Thoracic aorta (tissue), 2 donors: ENCODE data around the gene MAPK8IP2. TPM values are rescaled to one million over a fixed set of nuclear protein-coding genes. Genes with fewer than 3 reads are reported as not detected.
"Not testable (repeated sequence)": the region's sequence is repeated elsewhere in the genome, so short reads cannot be mapped to it uniquely, and the experiment has no call there.

Experiments
- ATAC-seq: fragments of 150-250 bp; one replicate; pipeline ENCODE4 v1.8.0; 2017; ENCODE audit warnings: low read depth; ENCODE audit not compliant: insufficient number of reproducible peaks, low FRiP score
- DNase-seq: peaks from one replicate; pipeline ENCODE4 v3.0.0-alpha.2; 2020; ENCODE audit warnings: low spot score
- H3K27ac ChIP-seq, 2 donors: fragments of 200-600 bp; sonication (generic); 1 replicate in 1 of 2; 2 replicates in 1 of 2; pipeline ENCODE4 v1.5.1; 2016; ENCODE audit warnings: mild to moderate bottlenecking in 2 of 2, moderate library complexity in 2 of 2
- H3K27me3 ChIP-seq: fragments of 200-600 bp; sonication (generic); replicated peaks from 2 replicates; pipeline ENCODE4 v1.6.0; 2016; ENCODE audit warnings: mild to moderate bottlenecking; ENCODE audit not compliant: insufficient read depth
- H3K36me3 ChIP-seq: fragments of 200-600 bp; sonication (generic); one replicate; pipeline ENCODE4 v1.5.1; 2016
- H3K4me1 ChIP-seq, 2 donors: fragments of 200-600 bp; sonication (generic); 1 replicate in 1 of 2; 2 replicates in 1 of 2; pipeline versions ENCODE4 v1.5.1 to v1.6.0; 2016; ENCODE audit warnings: low read depth in 2 of 2, mild to moderate bottlenecking in 1 of 2; ENCODE audit not compliant: control insufficient read depth in 1 of 2
- H3K4me3 ChIP-seq: fragments of 200-600 bp; sonication (generic); 2 replicates; pipeline ENCODE4 v1.5.1; 2016; ENCODE audit warnings: mild to moderate bottlenecking
- H3K9me3 ChIP-seq: fragments of 200-600 bp; sonication (generic); 2 replicates; pipeline ENCODE4 v1.5.1; 2016
- total RNA-seq, 2 donors: library from RNA; depleted of rRNA; stranded (reverse); fragments of >200 nt; gene quantifications; one replicate each; pipeline versions ENCODE4 v1.1.0 to v1.2.3, GENCODE V29; 2016
- TF ChIP-seq, protein P1 (sequence below): fragments of 200-600 bp; sonication (generic); IDR thresholded peaks from one replicate; pipeline ENCODE4 v1.5.1; 2019; ENCODE audit warnings: antibody characterized with exemption

Gene MAPK8IP2
- total RNA-seq, 2 donors from 2014 or later, result 0.41 to 0.92 TPM

DNA sequence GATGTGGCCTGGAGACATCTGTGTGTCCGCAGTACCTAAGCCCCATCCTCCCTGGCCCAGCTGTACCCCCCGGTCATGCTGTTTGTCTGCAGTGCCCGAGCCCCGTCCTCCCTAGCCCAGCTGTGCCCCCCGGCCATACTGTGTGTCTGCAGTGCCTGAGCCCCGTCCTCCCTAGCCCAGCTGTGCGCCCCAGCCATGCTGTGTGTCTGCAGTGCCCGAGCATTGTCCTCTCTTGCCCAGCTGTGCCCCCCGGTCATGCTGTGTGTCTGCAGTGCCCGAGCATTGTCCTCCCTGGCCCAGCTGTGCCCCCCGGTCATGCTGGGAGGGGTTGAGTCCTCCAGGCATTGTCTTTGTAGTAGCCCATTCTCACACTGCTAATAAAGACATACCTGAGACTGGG, 35.0 kb downstream of the MAPK8IP2 start:
- Histone ChIP-seq H3K27ac (no peak overlapping the region), H3K36me3 (no peaks in the 10 kb centered on the region), H3K27me3 (no peaks in the 10 kb centered on the region), H3K9me3 (no peaks in the 10 kb centered on the region), H3K4me3 (no peak overlapping the region), H3K4me1 (no peaks in the 10 kb centered on the region)
- TF ChIP-seq, protein P1, sequence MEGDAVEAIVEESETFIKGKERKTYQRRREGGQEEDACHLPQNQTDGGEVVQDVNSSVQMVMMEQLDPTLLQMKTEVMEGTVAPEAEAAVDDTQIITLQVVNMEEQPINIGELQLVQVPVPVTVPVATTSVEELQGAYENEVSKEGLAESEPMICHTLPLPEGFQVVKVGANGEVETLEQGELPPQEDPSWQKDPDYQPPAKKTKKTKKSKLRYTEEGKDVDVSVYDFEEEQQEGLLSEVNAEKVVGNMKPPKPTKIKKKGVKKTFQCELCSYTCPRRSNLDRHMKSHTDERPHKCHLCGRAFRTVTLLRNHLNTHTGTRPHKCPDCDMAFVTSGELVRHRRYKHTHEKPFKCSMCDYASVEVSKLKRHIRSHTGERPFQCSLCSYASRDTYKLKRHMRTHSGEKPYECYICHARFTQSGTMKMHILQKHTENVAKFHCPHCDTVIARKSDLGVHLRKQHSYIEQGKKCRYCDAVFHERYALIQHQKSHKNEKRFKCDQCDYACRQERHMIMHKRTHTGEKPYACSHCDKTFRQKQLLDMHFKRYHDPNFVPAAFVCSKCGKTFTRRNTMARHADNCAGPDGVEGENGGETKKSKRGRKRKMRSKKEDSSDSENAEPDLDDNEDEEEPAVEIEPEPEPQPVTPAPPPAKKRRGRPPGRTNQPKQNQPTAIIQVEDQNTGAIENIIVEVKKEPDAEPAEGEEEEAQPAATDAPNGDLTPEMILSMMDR, result no peak
- DNase-seq (no peak), ATAC-seq (no peak)

DNA sequence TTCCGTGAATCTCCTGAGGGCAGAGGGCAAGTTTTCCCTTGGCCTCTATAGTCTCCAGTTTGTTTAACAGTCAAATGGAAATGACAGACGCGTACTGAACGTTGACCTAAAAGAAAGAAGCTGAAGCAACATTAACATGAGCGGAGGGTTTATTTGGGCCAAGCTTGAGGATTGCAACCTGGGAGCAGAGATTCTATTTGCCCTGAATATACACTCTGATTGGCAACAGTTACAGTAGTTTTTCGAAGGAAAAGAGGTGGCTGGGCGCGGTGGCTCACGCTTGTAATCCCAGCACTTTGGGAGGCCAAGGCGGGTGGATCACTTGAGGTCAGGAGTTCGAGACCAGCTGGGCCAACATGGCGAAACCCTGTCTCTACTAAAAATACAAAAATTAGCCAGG, 39.7 kb downstream of the MAPK8IP2 start:
- ATAC-seq, DNase-seq, H3K36me3 ChIP-seq, H3K4me3 ChIP-seq, H3K4me1 ChIP-seq, H3K9me3 ChIP-seq, H3K27me3 ChIP-seq, H3K27ac ChIP-seq: not testable (repeated sequence)

DNA sequence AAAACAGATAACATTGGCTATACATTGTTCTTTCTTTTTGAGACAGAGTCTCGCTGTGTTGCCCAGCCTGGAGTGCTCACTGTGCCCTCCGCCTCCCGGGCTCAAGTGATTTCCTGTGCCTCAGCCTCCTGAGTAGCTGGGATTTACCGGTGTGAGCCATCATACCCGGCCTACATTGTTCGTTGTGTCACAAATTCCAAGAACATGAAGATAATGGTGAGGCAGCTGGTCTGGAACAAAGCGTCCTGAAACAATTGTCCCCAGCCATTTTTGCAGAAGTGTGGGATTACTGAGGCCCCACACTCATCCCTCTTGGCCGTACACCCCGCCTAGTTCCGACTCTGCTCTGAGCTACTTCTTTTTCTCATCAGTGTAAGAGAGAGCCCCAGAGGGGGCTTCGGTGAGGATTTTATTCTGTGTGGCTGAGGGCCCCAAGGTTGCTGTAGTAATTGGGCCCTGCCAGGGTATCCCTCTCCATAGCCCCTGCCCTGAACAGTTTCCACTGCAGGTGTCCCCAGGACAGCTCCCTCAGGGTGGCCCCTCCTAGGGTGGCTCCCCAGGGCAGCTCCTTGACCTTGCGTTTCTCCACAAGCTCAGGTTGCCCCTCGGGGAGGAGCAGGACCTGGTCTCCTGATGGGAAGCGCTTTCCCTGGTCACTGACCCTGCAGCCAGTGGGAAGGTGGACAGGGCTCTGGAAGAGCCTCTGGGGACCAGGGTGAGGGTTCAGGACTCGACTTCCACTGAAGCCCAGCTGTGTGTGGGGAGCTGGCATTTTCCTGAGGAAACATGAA, 40.5 kb downstream of the MAPK8IP2 start:
- TF ChIP-seq, protein P1, result no peak

DNA sequence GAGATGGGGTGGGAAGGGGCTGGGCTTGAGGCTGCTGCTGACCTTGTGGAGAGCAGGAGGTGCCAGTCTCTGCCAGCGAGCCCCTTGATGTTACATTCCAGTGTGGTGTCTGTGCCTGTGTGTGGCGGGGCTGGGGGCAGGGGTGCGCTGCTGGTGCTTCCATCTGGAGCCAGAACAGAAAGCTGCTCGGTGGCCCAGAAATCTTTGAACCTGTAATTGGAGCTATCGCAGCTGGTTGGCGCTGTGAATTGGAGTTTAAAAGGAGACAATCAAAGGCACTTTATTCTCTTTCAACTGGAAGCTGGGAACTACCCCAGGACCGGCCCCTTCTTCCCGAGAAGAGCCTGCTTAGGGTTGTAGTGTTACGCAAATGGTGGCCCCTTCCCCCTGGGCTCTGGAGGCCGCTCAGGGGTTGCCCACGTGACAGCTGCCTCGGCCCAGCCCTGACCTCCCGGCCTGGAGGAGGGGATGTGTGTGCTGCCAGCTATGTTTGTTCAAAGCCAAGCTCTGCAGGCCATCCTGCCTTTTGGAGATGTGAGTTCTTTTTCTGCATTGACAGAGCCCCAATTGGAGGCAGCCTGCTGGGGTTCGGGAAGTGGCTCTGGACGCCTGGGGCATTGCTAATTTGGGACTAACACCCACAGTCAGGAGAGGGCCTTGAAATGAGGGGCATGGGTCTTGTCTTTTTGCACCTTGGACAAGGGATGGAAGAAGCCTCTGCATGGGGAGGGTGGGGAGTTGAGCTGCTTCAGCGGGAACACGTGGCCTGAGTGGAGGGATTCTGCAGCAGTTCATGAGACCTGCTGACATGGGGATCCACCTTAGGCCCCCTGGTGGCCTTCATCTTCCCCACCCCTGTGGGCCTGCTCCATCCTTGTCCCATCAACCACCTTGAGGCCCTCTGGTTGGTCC, 41.4 kb downstream of the MAPK8IP2 start:
- DNase-seq (no peak), ATAC-seq (no peak)
- Histone ChIP-seq H3K4me3 (no peak overlapping the region), H3K27me3 (peaks cover 4% of the 10 kb centered on the region), H3K9me3 (no peaks in the 10 kb centered on the region), H3K27ac (no peak overlapping the region), H3K36me3 (no peaks in the 10 kb centered on the region), H3K4me1 (no peaks in the 10 kb centered on the region)
- TF ChIP-seq, protein P1, result no peak

More for the DNA sequence above, 40.5 kb downstream of the MAPK8IP2 start:
- DNase-seq (no peak), ATAC-seq (no peak)
- Histone ChIP-seq H3K4me1 (no peaks in the 10 kb centered on the region), H3K9me3 (no peaks in the 10 kb centered on the region), H3K27ac (no peak overlapping the region), H3K4me3 (no peak overlapping the region), H3K36me3 (no peaks in the 10 kb centered on the region), H3K27me3 (peaks cover 4% of the 10 kb centered on the region)

DNA sequence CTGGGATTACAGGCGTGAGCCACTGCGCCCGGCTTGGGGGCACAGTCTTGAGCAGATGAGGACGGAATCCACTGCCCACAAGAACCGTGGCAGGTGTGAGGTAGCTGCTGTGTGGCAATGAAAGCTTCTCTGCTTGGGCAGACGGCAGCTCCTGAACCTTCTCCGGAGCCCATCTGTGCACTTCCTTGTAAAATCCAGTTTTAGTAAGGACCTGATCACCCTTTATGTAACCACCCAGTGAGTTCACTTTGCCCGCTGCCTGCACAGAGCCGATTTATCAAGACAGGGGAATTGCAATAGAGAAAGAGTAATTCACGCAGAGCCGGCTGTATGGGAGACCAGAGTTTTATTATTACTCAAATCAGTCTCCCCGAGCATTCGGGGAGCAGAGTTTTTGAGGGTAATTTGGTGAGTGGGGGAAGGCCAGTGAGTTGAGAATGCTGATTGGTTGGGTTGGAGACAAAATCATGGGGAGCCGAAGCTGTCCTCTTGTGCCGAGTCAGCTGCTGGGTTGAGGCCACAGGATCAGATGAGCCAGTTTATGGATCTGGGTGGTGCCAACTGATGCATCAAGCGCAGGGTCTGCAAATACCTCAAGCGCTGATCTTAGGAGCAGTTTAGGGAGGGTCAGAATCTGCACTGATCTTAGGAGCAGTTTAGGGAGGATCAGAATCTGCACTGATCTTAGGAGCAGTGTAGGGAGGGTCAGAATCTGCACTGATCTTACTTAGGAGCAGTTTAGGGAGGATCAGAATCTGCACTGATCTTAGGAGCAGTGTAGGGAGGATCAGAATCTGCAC, 42.6 kb downstream of the MAPK8IP2 start:
- DNase-seq, H3K4me3 ChIP-seq, H3K27me3 ChIP-seq, ATAC-seq, H3K9me3 ChIP-seq, H3K36me3 ChIP-seq, H3K27ac ChIP-seq, H3K4me1 ChIP-seq: not testable (repeated sequence)

DNA sequence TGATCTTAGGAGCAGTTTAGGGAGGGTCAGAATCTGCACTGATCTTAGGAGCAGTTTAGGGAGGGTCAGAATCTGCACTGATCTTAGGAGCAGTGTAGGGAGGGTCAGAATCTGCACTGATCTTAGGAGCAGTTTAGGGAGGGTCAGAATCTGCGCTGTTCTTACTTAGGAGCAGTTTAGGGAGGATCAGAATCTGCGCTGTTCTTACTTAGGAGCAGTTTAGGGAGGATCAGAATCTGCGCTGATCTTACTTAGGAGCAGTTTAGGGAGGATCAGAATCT, 43.2 kb downstream of the MAPK8IP2 start:
- DNase-seq, H3K9me3 ChIP-seq, H3K4me1 ChIP-seq, H3K27ac ChIP-seq, ATAC-seq, H3K4me3 ChIP-seq, H3K27me3 ChIP-seq, H3K36me3 ChIP-seq: not testable (repeated sequence)
